Measurements from ENCODE around the gene MGMT. TPM values are rescaled to one million over a fixed set of nuclear protein-coding genes. Genes with fewer than 3 reads are reported as not detected.

MGMT gene
- total RNA-seq, 1 experiment from 2014 or later: 11.5 TPM

- intact Hi-C loops (cut with micrococcal nuclease): no loop called here
- no peaks in the 10 kb centered on the region for H3K27me3 ChIP-seq (ENCODE audit: insufficient read depth, low read length)
- ChIA-PET RAD21 (ENCODE audit: low non-redundant PET in 1 of 2, low total read pairs in 2 of 2, uncharacterized antibody in 2 of 2, unreplicated experiment in 2 of 2) (no interaction called here), CTCF (no interaction called here), POLR2A (no interaction called here)
- TF ChIP-seq JUND (IDR thresholded peaks at IDR 0.05): no peak
- TF ChIP-seq RAD21 (IDR thresholded peaks at IDR 0.05; ENCODE audit: low read depth): no peak
- no peak for TF ChIP-seq FOSL1 (IDR thresholded peaks at IDR 0.05; ENCODE audit: low read depth)
- TF ChIP-seq CBX3 (IDR thresholded peaks at IDR 0.05; ENCODE audit: low read depth): no peak
- no peak for TF ChIP-seq POLR2AphosphoS5 (IDR thresholded peaks at IDR 0.05; ENCODE audit: low read depth, low read length)
- no peak for TF ChIP-seq TCF7L2 (IDR thresholded peaks at IDR 0.05; ENCODE audit: borderline replicate concordance, extremely low read depth, insufficient read depth, insufficient read length)
- no peak for TF ChIP-seq ATF3 (IDR thresholded peaks at IDR 0.05)
- TF ChIP-seq SP1 (IDR thresholded peaks at IDR 0.05; ENCODE audit: low read depth): no peak
- no peak for TF ChIP-seq EGR1 (IDR thresholded peaks at IDR 0.05; ENCODE audit: low read depth)
- no peak for TF ChIP-seq SIN3A (IDR thresholded peaks at IDR 0.05; ENCODE audit: low read depth)
- TF ChIP-seq ZNF274 (IDR thresholded peaks at IDR 0.05; ENCODE audit: low read depth, low read length): no peak
- TF ChIP-seq POLR2A (IDR thresholded peaks at IDR 0.05; ENCODE audit: borderline replicate concordance, extremely low read depth, insufficient read depth, insufficient read length): no peak
- TF ChIP-seq EZH2 (IDR thresholded peaks at IDR 0.05): no peak
- TF ChIP-seq SRF (IDR thresholded peaks at IDR 0.05; ENCODE audit: low read depth): no peak
- TF ChIP-seq YY1 (IDR thresholded peaks at IDR 0.05; ENCODE audit: extremely low read depth, insufficient replicate concordance, low read depth, low read length): no peak
- no peak for TF ChIP-seq CTCF (IDR thresholded peaks at IDR 0.05 in 2 of 3, conservative IDR thresholded peaks at IDR 0.05 in 1 of 3; ENCODE audit: borderline replicate concordance in 1 of 3, insufficient read depth in 1 of 3, low read depth in 2 of 3, low read length in 2 of 3)
- TF ChIP-seq MAX (IDR thresholded peaks at IDR 0.05): no peak
- H3K9ac ChIP-seq (ENCODE audit: low read length): no peak overlapping the region
- H3K9me2 ChIP-seq (ENCODE audit: insufficient read depth): no peaks in the 10 kb centered on the region
- no peaks in the 10 kb centered on the region for H4K20me1 ChIP-seq (ENCODE audit: insufficient read depth)
- BruUV-seq (replicated peaks): no TSS peak
- ATAC-seq (no peak), DNase-seq (ENCODE audit: low read depth, low spot score) (no peak)
- no peaks in the 10 kb centered on the region for H3K9me3 ChIP-seq (ENCODE audit: control insufficient read depth in 1 of 2, insufficient read depth in 1 of 2, low read depth in 1 of 2, low read length in 2 of 2)
- no peaks in the 10 kb centered on the region for H3K4me1 ChIP-seq (ENCODE audit: control insufficient read depth in 1 of 2, insufficient read depth in 2 of 2, low read length in 2 of 2)
- H3K79me2 ChIP-seq (ENCODE audit: insufficient read depth, low read length): no peaks in the 10 kb centered on the region
- H3K4me2 ChIP-seq (ENCODE audit: low read length): no peak overlapping the region
- H3K4me3 ChIP-seq (replicated peaks in 1 of 2; ENCODE audit: low read depth in 1 of 2, low read length in 2 of 2): no peak overlapping the region
- no peak overlapping the region for H3K27ac ChIP-seq (ENCODE audit: low read depth, low read length)
- H2AFZ ChIP-seq (ENCODE audit: low read depth, low read length, poor library complexity, severe bottlenecking): no peak overlapping the region
- H3K36me3 ChIP-seq (ENCODE audit: control insufficient read depth in 1 of 2, insufficient read depth in 2 of 2, low read length in 2 of 2): no peaks in the 10 kb centered on the region
These were observed 230.6 kb downstream of the MGMT start for GRCh38 chr10:129697463-129698247.
